A549 (cell line): ENCODE measurements around the gene KICS2.

Experiments
- BHLHE40 ChIP-seq: IDR thresholded peaks from 2 replicates; pipeline ENCODE4 v1.6.1; 2012; ENCODE audit warnings: low read depth, low read length, inconsistent platforms
- CHD4 ChIP-seq: fragments of 200-600 bp; sonication (generic); IDR thresholded peaks from 2 replicates; pipeline ENCODE4 v1.6.1; 2016; ENCODE audit warnings: antibody characterized with exemption, mild to moderate bottlenecking, borderline replicate concordance
- CTCF ChIP-seq: fragments of >200 bp; sonication (Bioruptor Twin); formaldehyde crosslinking; IDR thresholded peaks from 3 replicates; pipeline ENCODE4 v1.5.1; 2016
- ELK1 ChIP-seq: fragments of 150-350 bp; IDR thresholded peaks from 2 replicates; pipeline ENCODE4 v1.6.1; 2014; ENCODE audit warnings: low read depth, mild to moderate bottlenecking, low read length
- EP300 ChIP-seq, 2 experiments: fragments of >200 bp; sonication (Bioruptor Twin); formaldehyde crosslinking; IDR thresholded peaks; 2 replicates in 1 of 2; 3 replicates in 1 of 2; pipeline ENCODE4 v1.6.1; 2016 to 2017
- FOXS1 ChIP-seq: fragments of 250-450 bp; sonication (Bioruptor Pico); IDR thresholded peaks from 2 replicates; pipeline ENCODE4 v1.5.0; 2020; ENCODE audit warnings: mild to moderate bottlenecking, moderate library complexity
- HDAC2 ChIP-seq: fragments of 200-600 bp; sonication (generic); IDR thresholded peaks from 2 replicates; pipeline ENCODE4 v1.6.1; 2016
- JUN ChIP-seq, 2 experiments: fragments of >200 bp; sonication (Bioruptor Twin); formaldehyde crosslinking; IDR thresholded peaks; 2 replicates in 1 of 2; 3 replicates in 1 of 2; pipeline ENCODE4 v1.6.1; 2016 to 2017
- MYC ChIP-seq: IDR thresholded peaks from 2 replicates; pipeline ENCODE4 v1.6.1; 2012; ENCODE audit warnings: mild to moderate bottlenecking, inconsistent platforms, low read length, improper control_type of control experiment, borderline replicate concordance
- POLR2A ChIP-seq: IDR thresholded peaks from 2 replicates; pipeline ENCODE4 v1.6.1; 2012; ENCODE audit warnings: mild to moderate bottlenecking, low read length
- REST ChIP-seq: fragments of 200-600 bp; sonication (generic); IDR thresholded peaks from 2 replicates; pipeline ENCODE4 v1.6.1; 2016; ENCODE audit warnings: antibody characterized with exemption, mild to moderate bottlenecking, moderate library complexity
- USF2 ChIP-seq: fragments of 450-650 bp; IDR thresholded peaks from 2 replicates; pipeline ENCODE4 v1.6.1; 2014; ENCODE audit warnings: antibody characterized with exemption

DNA sequence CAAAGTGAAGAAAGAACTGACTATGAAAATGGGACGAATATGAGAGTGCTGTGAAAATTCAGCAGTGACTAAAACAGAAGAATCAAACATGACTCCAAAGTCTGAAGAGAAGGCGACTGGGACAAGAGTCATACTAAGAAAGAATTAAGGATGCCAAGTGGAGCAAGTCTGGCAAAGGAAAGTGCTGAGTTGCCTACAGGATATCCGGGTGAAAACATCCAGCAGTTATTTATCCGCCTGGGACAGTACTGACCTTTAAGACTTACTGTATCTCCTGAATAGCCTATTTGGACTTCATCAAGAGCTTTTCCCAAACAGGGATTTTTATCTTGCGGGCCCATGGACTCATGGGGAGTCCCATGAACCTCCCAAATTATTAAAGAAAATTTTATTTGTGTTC lies 41.1 kb downstream of the KICS2 start:
- TF ChIP-seq USF2: no peak
- no peak for TF ChIP-seq CTCF
- no peak for TF ChIP-seq EP300 (IDR thresholded peaks at IDR 0.05)
- TF ChIP-seq ELK1: no peak
- no peak for TF ChIP-seq HDAC2
- TF ChIP-seq BHLHE40: no peak
- no peak; a peak in 1 of 5 replicates for TF ChIP-seq JUN (IDR thresholded peaks at IDR 0.05)
- no peak for TF ChIP-seq CHD4
- TF ChIP-seq REST: no peak
- TF ChIP-seq FOXS1 (CRISPR knock-in tag): no peak
- TF ChIP-seq MYC: no peak
- TF ChIP-seq POLR2A: no peak
